GM23248 (cell line): ENCODE results near the gene PRRG3.

ENCODE experiments used
- EZH2 ChIP-seq: fragments of 200-600 bp; sonication (generic); IDR thresholded peaks from 2 replicates; pipeline ENCODE4 v1.6.1; 2018; ENCODE audit warnings: antibody characterized with exemption, mild to moderate bottlenecking; ENCODE audit not compliant: insufficient read depth, poor library complexity, severe bottlenecking
- EZH2phosphoT487 ChIP-seq: fragments of 200-600 bp; sonication (generic); IDR thresholded peaks from 2 replicates; pipeline ENCODE4 v1.6.1; 2018; ENCODE audit warnings: antibody characterized with exemption, moderate library complexity, mild to moderate bottlenecking, low read depth; ENCODE audit not compliant: insufficient read depth

- no peak for TF ChIP-seq EZH2
- TF ChIP-seq EZH2phosphoT487: no peak
Measured at GRCh38 chrX:151725338-151725614, 30.0 kb downstream of the PRRG3 start.
